NCI-H774 (cell line): ENCODE measurements around the gene FAM216A.
"Not testable (repeated sequence)": the region's sequence is repeated elsewhere in the genome, so short reads cannot be mapped to it uniquely, and the experiment has no call there.

Experiments used
- DNase-seq: peaks from one replicate; lab custom pipeline; 2025; lab: John Stamatoyannopoulos, UW

Gene FAM216A

GRCh38 chr12:110468214-110469048, at the start of gene FAM216A, which contains the start of gene GPN3:
Gene FAM216A, plus strand, starts transcription at chr12:110468845. Its CDS starts 31 bp downstream, at chr12:110468876.
Gene GPN3, minus strand, starts transcription at chr12:110468257. Its CDS starts 54 bp downstream, at chr12:110468203.
- peak; percentile 99 for DNase-seq

- not testable (repeated sequence) for DNase-seq
Measured at GRCh38 chr12:110420644-110421043, 48.0 kb upstream of the FAM216A start.

- DNase-seq, result no peak
Measured at GRCh38 chr12:110421159-110421661, 47.4 kb upstream of the FAM216A start.

GRCh38 chr12:110421701-110422100, 46.9 kb upstream of the FAM216A start:
- DNase-seq, result no peak

GRCh38 chr12:110424237-110424636, 44.4 kb upstream of the FAM216A start:
- DNase-seq, result no peak

GRCh38 chr12:110426406-110426805, 42.2 kb upstream of the FAM216A start:
- no peak for DNase-seq

GRCh38 chr12:110429676-110430075, 39.0 kb upstream of the FAM216A start:
- not testable (repeated sequence) for DNase-seq

- DNase-seq, result no peak
Measured at GRCh38 chr12:110431957-110432587, 36.6 kb upstream of the FAM216A start.

GRCh38 chr12:110436231-110436630, 32.4 kb upstream of the FAM216A start:
- DNase-seq, result no peak

GRCh38 chr12:110444455-110444854, 24.2 kb upstream of the FAM216A start:
- no peak for DNase-seq

- peak; percentile 97 for DNase-seq
Measured at GRCh38 chr12:110449799-110450497, 18.7 kb upstream of the FAM216A start, which contains the start of gene ARPC3. Gene ARPC3, minus strand, starts transcription at chr12:110450337. Its CDS starts 77 bp downstream, at chr12:110450260.

GRCh38 chr12:110451263-110451662, 17.4 kb upstream of the FAM216A start:
- DNase-seq, result no peak

- no peak for DNase-seq
Measured at GRCh38 chr12:110453569-110454296, 14.9 kb upstream of the FAM216A start.

- DNase-seq, result no peak
Measured at GRCh38 chr12:110458756-110459155, 9.9 kb upstream of the FAM216A start.

GRCh38 chr12:110461189-110461588, 7.5 kb upstream of the FAM216A start:
- DNase-seq, result not testable (repeated sequence)

GRCh38 chr12:110465024-110465423, 3.6 kb upstream of the FAM216A start:
- no peak for DNase-seq

GRCh38 chr12:110465765-110466164, 2.9 kb upstream of the FAM216A start:
- DNase-seq, result not testable (repeated sequence)

- DNase-seq, result no peak
Measured at GRCh38 chr12:110466791-110467190, 1.9 kb upstream of the FAM216A start.

- DNase-seq, result no peak
Measured at GRCh38 chr12:110467847-110468213, 815 bp upstream of the FAM216A start.

GRCh38 chr12:110475426-110475825, 6.8 kb downstream of the FAM216A start:
- DNase-seq, result no peak

GRCh38 chr12:110498984-110499706, 30.5 kb downstream of the FAM216A start:
- no peak for DNase-seq
